GM21786 (cell line): ENCODE results near the gene TRMT61A.
"Not testable (repeated sequence)": the region's sequence is repeated elsewhere in the genome, so short reads cannot be mapped to it uniquely, and the experiment has no call there.

ENCODE experiments used
- ATAC-seq: cut with Tn5 transposase; IDR thresholded peaks from one replicate; pipeline ENCODE4 v1.9.1; 2021; ENCODE audit not compliant: unreplicated experiment

Gene TRMT61A

DNA sequence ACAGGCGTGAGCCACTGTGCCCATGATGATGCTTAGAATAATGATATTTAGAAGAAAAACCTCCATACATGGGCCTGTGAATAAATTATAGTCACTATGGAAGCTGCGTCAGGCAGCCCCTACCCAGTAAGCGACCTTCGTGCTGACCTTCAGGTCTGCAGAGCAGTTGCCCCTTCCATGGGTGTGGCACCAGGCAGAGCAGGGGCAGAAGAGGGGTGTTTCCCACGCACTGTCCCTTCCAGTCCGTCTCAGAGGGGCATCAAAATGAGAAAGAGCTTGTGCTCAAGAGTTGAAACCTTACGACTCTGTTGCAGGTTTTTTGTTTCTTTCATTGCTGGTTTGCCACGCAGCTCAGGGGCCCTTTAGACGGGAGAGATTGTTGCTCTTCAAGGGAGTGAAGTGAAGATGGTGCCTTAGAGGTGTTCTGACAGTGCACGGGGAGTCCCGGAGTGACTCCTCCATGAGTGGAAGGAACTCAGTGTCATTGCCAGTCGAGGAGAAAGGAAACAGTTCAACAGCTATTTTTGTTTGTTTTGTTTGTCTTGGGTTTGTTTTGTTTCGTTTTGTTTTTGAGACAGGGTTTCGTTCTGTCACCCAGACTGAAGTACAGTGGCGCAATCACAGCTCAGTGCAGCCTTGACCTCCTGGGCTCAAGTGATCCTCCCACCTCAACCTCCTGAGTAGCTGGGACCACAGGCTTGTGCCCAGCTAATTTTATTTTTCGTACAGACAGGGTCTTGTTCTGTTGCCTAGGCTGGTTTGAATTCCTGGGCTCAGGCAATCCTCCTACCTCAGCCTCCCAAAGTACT lies 20.3 kb upstream of the TRMT61A start:
- no peak for ATAC-seq

DNA sequence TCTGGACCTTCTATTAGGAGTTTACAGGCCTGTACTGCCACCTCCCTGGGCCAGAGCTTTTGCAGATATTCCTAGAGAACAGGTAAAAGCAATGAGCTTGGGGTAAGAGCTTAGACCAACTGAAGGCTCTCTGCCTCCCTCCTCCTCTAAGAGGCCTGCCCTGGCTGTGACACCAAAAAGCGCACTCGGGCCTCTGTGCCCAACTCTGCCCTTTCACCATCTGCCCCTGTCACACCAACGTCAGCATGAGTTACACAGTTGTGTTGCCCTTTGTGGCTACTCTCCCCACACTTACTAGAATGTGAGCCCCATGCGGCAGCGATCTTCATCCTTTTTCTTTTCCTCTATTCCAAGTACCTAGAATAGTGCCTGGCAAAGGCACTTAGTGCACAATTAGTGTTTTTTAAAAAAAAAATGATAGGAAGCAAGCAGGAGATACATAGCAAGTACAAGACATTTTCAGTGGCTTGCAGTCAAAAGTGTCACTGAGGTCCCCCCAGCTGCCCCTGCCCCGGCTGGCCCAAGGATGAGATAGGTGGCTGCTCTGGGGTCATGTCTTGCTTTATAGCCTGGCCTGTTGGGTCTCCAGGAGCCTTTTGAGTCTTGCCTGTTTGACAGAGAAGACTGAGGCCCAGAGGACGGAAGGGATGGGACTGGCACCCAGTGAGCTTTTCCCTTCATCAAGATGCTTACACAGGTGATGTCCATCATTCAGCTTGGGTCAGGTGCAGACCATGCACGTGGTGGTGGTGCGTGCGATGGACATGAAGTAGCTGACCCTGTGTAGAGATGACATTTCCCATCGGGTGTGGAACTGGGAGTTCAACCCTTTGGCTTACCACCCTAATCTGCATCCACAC lies 18.9 kb upstream of the TRMT61A start:
- ATAC-seq, result no peak

DNA sequence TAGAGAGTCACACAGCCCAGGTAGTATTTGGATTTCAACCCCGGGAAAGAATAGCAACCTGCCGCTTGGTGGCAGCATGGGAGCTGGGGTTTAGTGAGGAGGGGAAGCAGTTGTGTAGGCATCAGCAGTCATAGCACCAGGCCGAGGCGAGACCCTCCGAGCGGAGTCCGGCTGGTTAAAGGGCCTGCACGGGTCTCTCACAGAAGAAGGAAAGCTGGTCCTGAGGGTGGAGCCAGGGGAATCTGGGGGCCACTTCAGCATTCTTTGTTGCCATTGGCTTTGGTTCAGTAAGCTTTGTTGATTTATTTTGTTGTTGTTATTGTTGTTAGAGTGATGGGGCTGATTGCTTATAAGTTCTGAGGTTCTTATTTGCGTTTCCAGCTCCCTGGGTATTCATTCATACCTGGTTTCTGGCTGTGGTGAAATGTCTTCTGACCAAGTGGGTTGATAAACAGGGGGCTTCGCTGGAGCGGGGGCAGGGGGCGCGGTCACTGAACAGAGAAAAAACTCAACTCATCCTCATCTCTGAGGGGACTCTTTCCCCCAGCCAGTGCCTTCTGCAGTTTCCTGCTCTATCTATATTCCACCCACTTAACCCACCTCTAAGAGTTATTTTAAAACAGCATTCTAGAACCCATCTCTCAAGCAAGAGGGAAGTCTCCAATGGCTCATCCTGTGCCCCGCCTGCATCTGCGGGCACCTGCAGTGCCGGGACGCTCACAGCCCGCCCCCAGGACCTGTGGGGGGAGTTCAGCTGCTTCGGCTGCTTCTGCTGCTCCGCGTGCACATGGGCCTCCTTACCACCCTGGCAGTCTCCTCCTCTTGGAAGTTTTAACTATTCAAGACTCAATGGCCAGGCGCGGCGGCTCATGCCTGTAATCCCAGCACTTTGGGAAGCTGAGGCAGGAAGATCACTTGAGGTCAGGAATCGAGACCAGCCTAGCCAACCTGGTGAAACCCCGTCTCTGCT lies 18.0 kb upstream of the TRMT61A start:
- ATAC-seq, result no peak

DNA sequence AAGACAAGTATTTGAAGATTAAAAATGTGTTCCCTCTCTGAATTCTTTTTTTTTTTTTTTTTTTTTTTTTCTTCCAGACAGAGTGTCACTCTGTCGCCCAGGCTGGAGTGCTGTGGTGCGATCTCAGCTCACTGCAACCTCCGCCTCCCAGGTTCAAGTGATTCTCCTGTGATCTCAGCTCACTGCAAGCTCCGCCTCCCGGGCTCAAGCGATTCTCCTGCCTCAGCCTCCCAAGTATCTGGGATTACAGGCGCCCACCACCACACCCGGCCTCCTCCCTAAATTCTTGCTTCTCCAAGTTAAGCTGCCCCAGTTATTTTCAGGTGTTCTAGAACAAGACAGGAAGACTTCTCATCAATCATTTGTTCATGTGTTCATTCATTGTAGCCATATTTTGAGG lies 16.8 kb upstream of the TRMT61A start:
- ATAC-seq, result not testable (repeated sequence)

DNA sequence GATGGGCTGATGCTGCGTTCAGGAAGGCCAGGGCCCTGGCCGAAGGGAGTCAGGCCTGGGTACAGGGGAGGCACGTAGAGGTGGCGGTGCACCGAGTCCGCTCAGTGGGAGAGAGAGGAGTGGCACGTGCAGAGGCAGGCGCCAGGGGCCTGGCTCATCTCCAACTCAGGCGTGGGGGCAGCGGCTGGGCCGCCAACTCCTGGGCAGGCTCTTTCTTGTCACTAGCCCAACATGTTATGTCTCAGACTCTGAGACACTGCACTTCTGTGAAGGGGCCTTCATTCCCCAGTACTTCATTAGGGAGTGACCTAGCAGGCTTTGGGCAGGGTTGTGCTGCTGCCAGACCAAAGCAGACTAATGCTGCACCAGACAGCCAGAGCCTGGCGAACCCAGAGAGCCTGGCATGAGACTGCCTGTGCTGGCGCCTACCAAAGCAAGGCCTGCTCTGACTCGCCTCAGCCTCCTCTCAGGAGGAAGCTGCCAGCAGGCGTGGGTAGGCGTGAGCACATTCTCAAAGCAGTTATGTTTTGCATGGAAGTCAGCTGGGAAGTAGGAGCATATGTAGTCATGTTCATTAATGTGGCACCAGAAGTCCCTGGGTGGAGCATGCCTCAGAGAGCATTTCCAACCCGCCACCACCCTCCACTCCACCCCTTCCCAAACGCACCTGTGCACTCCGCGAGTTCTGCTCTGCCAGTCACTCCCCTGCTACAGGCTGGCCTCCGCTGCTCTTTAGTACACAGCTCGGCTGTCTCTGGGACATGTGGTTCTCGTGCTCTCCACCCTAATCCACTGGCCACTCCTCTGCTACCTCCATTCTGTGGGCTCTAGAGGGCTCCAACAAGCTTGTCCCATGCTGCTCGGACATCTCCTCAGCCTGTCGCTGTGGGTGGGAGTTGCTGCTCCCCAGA lies 16.0 kb upstream of the TRMT61A start:
- no peak for ATAC-seq

DNA sequence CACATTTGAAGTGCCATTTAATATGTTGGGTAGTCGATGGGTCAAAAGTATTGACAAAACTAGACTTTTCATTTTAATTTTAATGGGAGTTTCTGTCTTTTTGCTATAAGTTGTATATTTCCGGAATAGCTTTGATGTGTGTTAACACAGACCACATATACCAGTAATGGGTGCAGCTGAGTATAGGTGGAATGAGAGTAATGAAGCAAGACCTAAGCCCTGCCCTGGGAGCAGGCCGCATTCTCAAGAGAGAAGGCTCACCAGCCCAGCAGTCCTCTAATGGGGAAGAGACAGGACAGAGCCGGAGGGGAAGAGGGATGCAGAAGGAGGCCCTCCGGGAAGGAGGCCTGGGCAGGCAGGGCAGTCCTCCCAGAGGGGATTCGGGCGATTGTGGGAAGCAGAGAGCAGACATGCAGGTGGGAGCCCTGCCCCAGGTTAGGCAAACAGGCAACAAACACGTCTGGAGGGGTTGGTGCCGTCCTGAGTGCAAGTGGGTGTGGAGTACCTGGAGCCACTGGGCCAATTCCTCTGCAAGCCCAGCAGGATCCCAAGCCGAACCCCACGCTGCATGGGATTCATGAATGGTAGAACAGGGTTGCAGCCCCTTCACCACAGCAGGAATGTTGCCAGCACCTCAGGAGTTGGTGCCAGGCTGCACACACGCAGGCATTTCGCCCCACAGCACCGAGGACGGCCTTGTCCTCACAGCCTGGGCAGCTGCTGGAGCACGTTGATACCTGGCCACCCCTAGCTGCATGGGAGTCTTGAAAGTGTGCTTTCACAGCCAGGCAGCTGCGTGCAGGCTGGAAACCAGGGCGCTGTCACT lies 14.2 kb upstream of the TRMT61A start:
- ATAC-seq, result no peak

DNA sequence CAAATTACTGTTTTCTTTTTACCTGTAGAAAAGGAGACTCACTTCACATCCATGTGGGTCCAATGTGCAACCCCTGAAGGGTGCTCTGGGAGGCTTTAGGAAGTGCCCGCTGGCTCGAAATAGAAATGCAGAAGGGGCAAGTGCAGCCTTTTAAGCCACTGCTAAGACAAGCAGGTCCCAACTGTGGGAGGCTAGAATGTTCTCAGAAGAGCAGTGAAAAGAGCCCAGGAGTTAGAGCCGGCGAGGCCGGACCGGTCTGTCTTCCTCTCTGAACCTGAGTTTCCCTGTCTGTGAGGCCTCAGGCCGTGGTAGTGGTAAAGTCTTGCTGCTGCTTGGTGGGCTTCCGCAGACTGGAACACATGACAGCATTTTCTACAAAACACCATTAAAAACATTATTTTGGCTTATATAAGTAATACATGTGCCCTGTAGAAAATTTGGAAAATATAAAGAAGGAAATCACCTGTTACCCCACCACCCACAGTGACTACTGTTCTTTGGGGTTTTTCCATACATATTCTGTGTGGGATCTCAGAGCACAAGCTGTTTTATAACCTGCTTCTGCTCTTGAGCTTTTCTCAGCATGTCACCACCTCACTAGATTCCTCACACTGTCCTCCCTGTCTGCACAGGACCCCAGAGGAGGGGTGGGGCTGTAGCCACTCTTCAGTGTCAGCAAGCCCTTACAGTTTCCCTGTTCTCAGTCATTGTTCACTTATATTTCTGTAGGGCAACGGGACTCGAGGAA lies 12.4 kb upstream of the TRMT61A start:
- ATAC-seq, result no peak

DNA sequence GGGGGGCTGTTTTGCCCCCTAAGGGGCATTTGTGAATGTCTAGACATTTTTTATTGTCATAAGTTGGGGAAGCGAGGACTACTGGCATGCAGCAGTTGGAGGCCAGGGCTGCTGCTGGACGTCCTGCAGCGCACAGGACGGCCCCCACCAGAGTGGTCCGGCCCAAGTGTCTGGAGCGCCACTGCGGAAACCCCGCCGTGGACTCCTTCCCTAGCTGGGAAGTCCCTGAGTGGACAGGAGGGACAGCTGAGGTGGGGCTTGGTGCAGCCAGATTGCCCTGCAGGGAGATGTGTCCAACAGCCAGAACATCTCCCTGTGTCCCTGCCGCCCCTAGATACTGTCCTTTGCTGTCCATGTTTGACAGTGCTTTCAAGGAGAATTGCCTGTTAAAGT lies 11.8 kb upstream of the TRMT61A start:
- ATAC-seq, result no peak

DNA sequence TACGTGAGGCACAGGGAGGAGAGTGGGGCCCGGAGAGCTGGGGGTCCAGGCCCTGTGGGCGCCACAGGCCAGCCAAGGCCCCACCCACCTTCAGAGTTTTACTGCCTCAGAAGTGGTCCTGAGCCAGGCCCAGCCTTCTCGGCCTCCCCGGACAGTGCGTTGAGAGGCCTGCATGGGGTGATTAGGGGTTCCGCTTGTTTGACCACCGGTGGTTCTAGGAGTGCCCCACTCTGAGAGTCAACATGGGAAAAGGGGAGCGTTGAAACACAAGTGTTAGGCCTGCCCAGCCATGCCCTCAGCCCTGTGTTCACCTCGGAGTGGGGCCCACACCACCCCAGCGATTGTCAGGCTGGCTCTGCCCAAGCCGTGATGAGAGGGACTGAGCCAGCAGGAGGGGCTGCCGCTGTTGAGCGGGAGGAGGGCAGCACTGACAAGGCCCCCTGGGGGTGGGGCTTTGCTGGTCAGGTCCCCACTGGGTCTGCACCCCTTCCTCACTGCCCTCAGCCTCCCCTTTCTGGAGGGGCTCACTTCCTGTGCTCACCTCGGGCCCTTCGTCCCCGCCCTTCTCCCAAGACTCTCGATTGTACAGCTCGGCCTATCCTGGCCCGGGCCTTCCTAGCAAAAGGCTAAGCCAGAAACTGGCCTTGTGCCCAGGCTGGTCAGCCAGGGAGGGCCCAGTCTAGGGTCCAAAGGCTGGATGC lies 11.1 kb upstream of the TRMT61A start:
- no peak for ATAC-seq

DNA sequence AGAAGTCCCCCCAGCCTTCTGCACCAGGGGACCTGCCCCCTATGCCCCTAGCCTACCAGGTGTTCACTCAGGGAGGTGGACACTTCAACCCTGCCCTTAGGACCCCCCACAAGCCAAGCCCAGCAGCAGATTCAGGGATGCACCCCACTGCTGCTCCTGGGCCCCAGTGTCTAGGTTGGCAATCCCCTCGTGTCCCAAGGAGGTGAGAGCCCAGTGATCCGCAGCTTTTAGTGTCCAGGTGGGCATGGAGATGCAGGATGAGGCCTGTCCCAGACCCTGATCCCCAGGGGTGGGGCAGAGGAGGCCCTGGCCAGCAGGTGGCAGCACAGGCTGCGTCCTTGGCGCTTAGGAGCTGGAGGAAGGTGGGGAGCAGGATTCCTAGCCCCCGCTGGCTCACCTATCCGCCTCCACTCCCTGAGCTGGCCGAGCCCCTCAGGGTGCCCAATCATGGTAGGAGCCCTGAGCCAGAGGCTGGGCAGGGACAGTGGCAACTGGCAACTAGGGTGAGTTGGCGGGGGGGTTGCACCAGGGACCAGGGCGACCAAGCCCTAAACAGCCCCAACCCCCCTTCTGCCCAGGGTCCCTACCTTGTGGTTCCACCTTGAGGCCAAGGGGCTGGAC lies 10.5 kb upstream of the TRMT61A start:
- no peak for ATAC-seq

DNA sequence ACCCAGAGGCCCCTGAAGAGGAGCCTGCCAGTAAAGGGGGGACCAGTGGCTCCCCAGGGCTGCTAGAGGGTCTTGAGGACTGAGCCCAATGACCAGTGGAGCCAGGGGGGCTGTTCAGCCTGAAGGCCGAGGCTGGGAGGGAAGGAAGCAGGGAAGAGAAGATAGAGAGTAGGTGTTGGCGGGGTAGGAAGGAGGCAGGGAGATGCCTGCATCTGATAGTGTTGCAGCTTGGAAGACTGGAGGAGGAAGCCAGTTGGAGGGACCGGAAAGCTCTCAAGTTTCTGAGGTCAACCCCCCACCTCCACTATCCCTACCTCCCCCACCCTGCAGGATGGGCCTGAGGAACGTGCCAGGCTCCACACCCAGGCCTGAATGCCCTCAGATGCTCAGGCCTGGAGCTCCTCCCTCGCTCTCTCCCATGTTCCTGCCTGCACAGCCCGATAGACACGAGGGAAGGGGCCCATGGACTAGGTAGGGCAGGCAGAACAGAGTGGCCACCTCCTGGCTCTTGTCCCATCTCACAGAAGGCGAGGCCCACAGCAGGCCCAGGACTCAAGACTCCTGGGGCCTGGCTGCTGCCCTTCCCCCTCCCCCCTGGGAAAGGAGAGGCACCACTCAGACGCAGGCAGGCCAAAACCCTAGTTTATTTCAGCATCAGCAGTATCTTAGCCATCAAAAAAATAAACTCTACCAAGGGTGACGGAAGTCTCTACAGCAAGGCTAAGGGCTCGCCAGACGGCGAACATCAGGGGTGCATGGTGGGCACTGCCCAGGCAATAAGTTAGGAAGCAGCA lies 9.8 kb upstream of the TRMT61A start:
- no peak for ATAC-seq

DNA sequence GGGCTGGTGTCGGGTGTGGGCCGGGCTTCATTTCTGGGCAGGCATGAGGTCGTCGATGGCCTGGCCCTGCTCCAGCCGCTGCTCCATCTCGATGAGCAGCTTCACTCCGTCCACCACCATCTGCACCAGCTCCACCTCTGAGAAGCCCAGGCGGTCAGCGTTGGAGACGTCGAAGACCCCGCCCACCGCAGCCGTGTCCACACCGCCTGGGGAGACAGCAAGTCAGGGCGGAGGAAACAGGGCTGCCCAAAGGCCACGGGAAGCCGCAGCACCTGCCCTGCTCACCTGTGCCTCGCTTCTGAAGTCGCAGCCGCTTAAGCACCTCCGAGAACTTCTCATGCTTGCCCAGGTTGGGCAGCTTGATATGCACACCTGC lies 9.2 kb upstream of the TRMT61A start:
- no peak for ATAC-seq

DNA sequence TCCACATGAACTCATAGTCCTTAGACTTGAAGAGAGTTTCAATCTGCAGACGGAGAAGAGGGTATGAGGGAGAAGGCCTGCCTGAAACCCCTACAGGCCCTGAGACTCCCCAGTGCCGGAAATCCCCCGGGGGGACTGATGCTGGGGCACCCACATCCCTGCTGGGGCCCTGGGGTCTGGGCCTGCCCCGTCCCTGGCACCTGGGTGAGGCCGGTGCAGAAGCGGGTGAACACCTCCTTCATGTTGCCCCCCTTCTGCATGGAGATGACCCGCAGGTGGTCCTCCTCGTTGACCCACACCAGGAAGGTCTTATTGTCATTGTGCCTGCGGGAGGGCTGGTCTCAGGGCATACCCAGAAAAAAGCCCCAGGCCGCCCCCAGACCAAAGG lies 8.7 kb upstream of the TRMT61A start:
- ATAC-seq, result no peak

DNA sequence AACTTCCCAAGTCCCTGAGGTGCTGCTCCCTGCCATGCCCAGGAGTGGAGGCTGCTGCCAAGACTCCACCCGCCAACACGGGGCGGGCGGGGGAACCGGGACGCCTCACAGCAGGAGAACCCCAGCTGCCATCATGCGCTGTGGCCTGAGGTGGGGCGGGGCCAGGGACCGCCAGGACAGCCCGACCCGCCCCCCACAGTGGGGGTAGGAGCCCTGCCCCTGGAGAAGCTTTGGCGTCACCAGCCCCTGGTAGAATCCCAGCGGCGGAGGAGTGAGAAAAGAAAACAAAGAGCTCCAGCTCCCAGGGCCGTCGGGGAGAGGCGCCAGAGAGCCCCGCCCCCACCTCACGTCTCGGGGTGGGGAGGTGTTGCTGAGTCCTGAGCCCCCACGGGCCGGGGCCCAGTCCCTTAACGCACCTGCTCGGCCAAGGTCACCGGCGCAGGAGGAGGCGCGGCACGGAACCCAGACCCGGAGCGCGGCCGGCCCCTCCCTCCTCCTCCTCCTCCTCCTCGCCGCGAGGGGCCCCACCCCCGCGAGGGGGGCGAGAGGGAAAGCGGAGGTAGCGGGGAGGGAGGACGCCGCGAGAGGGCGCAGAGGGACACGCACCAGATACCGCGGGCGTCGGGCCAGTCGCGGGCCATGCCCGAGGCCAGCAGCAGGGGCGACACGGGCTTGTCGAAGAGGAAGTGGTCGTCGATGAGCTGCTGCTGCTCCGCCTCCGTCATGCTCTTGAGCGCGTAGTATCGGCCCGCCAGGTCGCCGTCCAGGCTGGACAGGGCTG lies 8.1 kb upstream of the TRMT61A start:
- no peak for ATAC-seq

DNA sequence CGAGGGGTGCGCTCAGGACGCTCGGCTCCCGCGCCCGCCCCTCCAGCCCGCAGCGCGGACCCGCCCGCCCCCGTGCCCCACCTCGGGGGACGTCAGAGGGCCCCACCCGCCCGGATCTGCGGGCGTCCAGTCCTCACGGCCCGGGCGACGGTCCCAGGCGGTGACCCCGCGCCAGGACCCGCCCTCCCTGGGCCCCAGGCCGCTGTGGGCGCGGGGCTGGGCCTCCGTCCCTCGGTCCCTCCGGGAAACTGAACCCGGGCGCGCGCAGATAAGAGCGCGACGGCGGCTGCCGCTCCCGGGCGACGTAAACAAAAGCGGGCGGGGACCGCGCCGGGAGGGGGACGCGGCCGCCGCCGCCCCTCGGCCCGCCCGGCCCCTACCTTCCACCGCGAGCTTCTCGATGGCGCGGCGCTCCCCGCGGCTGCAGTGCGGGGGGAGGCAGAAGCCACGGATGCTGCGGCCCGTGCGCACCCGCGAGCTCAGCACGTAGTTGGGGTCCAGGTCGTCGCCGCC lies 7.5 kb upstream of the TRMT61A start:
- no peak for ATAC-seq
